Activated naive CD4-positive, alpha-beta T cell treated with anti-CD3 and anti-CD28 coated beads, Interleukin-2, amount 50 U/mL, for 16 hours (primary cell): Measurements from ENCODE around the gene UBL3.

Experiments used
- DNase-seq: peaks from one replicate; pipeline ENCODE4 v3.0.0-alpha.2; 2020

Gene UBL3

GRCh38 chr13:29753618-29754472 is 96.6 kb downstream of the UBL3 start:
- no peak for DNase-seq

GRCh38 chr13:29752175-29752574 is 98.2 kb downstream of the UBL3 start:
- DNase-seq, result no peak

- DNase-seq, result no peak
These were observed 100.3 kb downstream of the UBL3 start for GRCh38 chr13:29750183-29750530.

GRCh38 chr13:29749401-29750182 is 100.8 kb downstream of the UBL3 start:
- no peak for DNase-seq

GRCh38 chr13:29748097-29748496 is 102.3 kb downstream of the UBL3 start:
- no peak for DNase-seq

GRCh38 chr13:29746148-29746677 is 104.2 kb downstream of the UBL3 start:
- DNase-seq, result no peak

GRCh38 chr13:29745704-29746103 is 104.7 kb downstream of the UBL3 start:
- DNase-seq, result no peak

GRCh38 chr13:29743201-29743786 is 107.1 kb downstream of the UBL3 start:
- DNase-seq, result no peak

GRCh38 chr13:29740961-29741360 is 109.5 kb downstream of the UBL3 start:
- no peak for DNase-seq

- DNase-seq, result no peak
These were observed 113.4 kb downstream of the UBL3 start for GRCh38 chr13:29737061-29737460.

- no peak for DNase-seq
These were observed 117.2 kb downstream of the UBL3 start for GRCh38 chr13:29733147-29733611.

GRCh38 chr13:29730253-29730652 is 120.2 kb downstream of the UBL3 start:
- DNase-seq, result no peak

GRCh38 chr13:29722415-29722814 is 128.0 kb downstream of the UBL3 start:
- DNase-seq, result no peak

GRCh38 chr13:29721766-29722165 is 128.7 kb downstream of the UBL3 start:
- DNase-seq, result no peak

- no peak for DNase-seq
These were observed 131.7 kb downstream of the UBL3 start for GRCh38 chr13:29718694-29719093.

GRCh38 chr13:29716493-29716892 is 133.9 kb downstream of the UBL3 start:
- DNase-seq, result no peak
